HPDE6-E6E7 (cell line): ENCODE results near the gene MEF2B.
"Not testable (repeated sequence)": the region's sequence is repeated elsewhere in the genome, so short reads cannot be mapped to it uniquely, and the experiment has no call there.

Experiments used
- DNase-seq: peaks from one replicate; pipeline ENCODE4 v3.0.0; 2011; ENCODE audit warnings: missing footprints; ENCODE audit errors: extremely low spot score

Gene MEF2B

GRCh38 chr19:19192910-19193423 lies 22.9 kb upstream of the MEF2B start:
- no peak for DNase-seq

- DNase-seq, result peak; percentile 97
Measured at GRCh38 chr19:19192078-19192882, 22.2 kb upstream of the MEF2B start, which contains the start of the genes BORCS8 and RFXANK. Gene BORCS8 (minus strand): TSS chr19:19192152. CDS start chr19:19192117, 35 bp downstream. Gene RFXANK (plus strand): TSS chr19:19192258. CDS start chr19:19193947, 1,689 bp downstream.

- DNase-seq, result no peak
Measured at GRCh38 chr19:19191768-19192077, 21.7 kb upstream of the MEF2B start.

- DNase-seq, result no peak
Measured at GRCh38 chr19:19186742-19187141, 16.7 kb upstream of the MEF2B start.

GRCh38 chr19:19185853-19186740 lies 16.0 kb upstream of the MEF2B start:
- DNase-seq, result no peak

GRCh38 chr19:19181488-19181998 lies 11.5 kb upstream of the MEF2B start:
- no peak for DNase-seq

- DNase-seq, result no peak
Measured at GRCh38 chr19:19179548-19180441, 9.7 kb upstream of the MEF2B start.

GRCh38 chr19:19176950-19177349 lies 6.9 kb upstream of the MEF2B start:
- no peak for DNase-seq

GRCh38 chr19:19173243-19173642 lies 3.2 kb upstream of the MEF2B start:
- DNase-seq, result not testable (repeated sequence)

GRCh38 chr19:19171821-19172532 lies 1.9 kb upstream of the MEF2B start:
- no peak for DNase-seq

GRCh38 chr19:19170873-19171672 lies 1.0 kb upstream of the MEF2B start:
- no peak for DNase-seq

GRCh38 chr19:19169236-19170052 lies 619 bp downstream of the MEF2B start:
- no peak for DNase-seq

- no peak for DNase-seq
Measured at GRCh38 chr19:19167612-19168011, 2.5 kb downstream of the MEF2B start.

GRCh38 chr19:19165396-19165795 lies 4.7 kb downstream of the MEF2B start:
- no peak for DNase-seq

GRCh38 chr19:19162495-19162894 lies 7.6 kb downstream of the MEF2B start:
- no peak for DNase-seq

- DNase-seq, result no peak
Measured at GRCh38 chr19:19160461-19161035, 9.5 kb downstream of the MEF2B start.

GRCh38 chr19:19159534-19159933 lies 10.5 kb downstream of the MEF2B start:
- no peak for DNase-seq

GRCh38 chr19:19157808-19158207 lies 12.3 kb downstream of the MEF2B start:
- no peak for DNase-seq
